Measurements from ENCODE around the gene RNF217.

The RNF217 gene

GRCh38 chr6:124955108-124955856 is 7.0 kb upstream of the RNF217 start:
- DNase-seq (ENCODE audit: low spot score) = no peak
- peak overlapping the region; percentile 8 for H3K4me3 ChIP-seq
- no peak overlapping the region for H3K27ac ChIP-seq
- no peak for TF ChIP-seq CTCF (IDR thresholded peaks at IDR 0.05)

- DNase-seq (ENCODE audit: low spot score) = no peak
- no peak for TF ChIP-seq CTCF (IDR thresholded peaks at IDR 0.05)
- Histone ChIP-seq H3K27ac (no peak overlapping the region), H3K4me3 (no peak overlapping the region)
Observed at GRCh38 chr6:124956018-124956417, 6.2 kb upstream of the RNF217 start.

- Histone ChIP-seq H3K27ac (no peak overlapping the region), H3K4me3 (no peak overlapping the region)
- no peak for TF ChIP-seq CTCF (IDR thresholded peaks at IDR 0.05)
- DNase-seq (ENCODE audit: low spot score) = no peak
Observed at GRCh38 chr6:124958149-124958548, 4.1 kb upstream of the RNF217 start.

GRCh38 chr6:124958759-124959354 is 3.4 kb upstream of the RNF217 start:
- Histone ChIP-seq H3K27ac (no peak overlapping the region), H3K4me3 (no peak overlapping the region)
- DNase-seq (ENCODE audit: low spot score) = no peak
- TF ChIP-seq CTCF (IDR thresholded peaks at IDR 0.05) = no peak

- Histone ChIP-seq H3K4me3 (peak overlapping the region; percentile 89), H3K27ac (peak overlapping the region; percentile 97 to 100)
- TF ChIP-seq CTCF (IDR thresholded peaks at IDR 0.05) = no peak
- no peak for DNase-seq (ENCODE audit: low spot score)
Observed at GRCh38 chr6:124960757-124961463, 1.3 kb upstream of the RNF217 start.

DNA sequence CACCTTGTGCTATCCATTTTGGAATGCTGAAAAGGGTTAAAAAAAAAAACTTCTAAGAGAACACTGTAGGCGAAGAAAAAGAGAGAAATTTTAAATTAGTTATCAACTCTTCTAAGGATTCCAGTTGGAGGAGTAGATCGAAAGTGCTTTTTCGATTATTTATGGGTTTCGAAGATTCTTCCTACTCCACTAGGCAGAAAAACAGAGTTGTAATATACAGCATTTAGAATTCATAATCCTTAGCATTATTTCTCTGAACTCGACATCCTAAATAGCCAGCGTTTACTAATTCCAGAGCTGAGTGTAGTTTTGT is 817 bp upstream of the RNF217 start:
- DNase-seq (ENCODE audit: low spot score) = no peak
- Histone ChIP-seq H3K27ac (peak overlapping the region; percentile 97 to 100), H3K4me3 (peak overlapping the region; percentile 89)
- TF ChIP-seq CTCF (IDR thresholded peaks at IDR 0.05) = no peak
